GM19372 (cell line): ENCODE results near the gene MCTP2.

Source experiments
- ATAC-seq: cut with Tn5 transposase; IDR thresholded peaks from one replicate; pipeline ENCODE4 v1.9.1; 2021; ENCODE audit warnings: mild to moderate bottlenecking, low read depth, moderate library complexity; ENCODE audit not compliant: unreplicated experiment

Gene MCTP2

DNA sequence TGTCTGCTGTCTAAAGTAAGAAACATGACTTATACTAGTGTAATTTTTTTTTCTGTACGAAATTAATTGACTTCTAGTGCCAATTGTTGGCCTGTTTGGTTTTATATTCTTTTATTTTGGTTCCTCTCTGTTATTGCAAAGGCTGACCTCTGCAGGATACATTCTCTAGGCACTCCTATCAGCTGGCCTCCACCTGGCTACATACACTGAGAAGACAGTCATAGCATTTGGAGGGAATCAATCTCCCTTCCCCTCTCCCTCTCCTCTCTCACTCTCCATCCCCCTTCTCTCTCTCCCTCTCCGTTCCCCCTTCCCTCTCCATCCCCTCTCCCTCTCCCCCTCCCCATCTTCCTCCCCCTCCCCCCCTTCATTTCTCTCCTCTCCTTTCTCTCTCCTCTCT, 116.7 kb downstream of the MCTP2 start:
- no peak for ATAC-seq

DNA sequence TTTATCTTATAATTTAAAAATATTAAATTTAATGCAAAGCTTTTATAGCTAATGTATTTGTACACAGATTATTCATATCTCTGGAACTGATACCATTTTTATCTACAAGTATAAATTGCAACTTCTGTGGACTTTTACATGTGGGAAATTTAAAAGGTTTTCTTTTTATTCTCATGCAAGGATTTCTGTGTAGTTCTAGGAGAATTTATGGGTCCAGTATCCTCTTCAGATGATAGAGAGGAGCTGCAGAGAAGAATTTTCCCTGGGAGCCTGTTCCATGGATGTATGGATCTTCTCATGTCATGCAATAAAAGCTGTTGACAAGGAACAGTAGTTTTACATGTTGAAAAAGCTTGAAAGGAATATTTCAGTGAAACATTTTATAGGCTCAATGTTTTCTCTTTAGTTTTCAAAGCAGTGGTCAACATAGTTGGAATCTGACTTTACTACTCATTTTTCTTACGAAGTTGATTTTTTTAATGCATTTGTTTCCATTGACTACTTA, 119.7 kb downstream of the MCTP2 start:
- ATAC-seq, result no peak

DNA sequence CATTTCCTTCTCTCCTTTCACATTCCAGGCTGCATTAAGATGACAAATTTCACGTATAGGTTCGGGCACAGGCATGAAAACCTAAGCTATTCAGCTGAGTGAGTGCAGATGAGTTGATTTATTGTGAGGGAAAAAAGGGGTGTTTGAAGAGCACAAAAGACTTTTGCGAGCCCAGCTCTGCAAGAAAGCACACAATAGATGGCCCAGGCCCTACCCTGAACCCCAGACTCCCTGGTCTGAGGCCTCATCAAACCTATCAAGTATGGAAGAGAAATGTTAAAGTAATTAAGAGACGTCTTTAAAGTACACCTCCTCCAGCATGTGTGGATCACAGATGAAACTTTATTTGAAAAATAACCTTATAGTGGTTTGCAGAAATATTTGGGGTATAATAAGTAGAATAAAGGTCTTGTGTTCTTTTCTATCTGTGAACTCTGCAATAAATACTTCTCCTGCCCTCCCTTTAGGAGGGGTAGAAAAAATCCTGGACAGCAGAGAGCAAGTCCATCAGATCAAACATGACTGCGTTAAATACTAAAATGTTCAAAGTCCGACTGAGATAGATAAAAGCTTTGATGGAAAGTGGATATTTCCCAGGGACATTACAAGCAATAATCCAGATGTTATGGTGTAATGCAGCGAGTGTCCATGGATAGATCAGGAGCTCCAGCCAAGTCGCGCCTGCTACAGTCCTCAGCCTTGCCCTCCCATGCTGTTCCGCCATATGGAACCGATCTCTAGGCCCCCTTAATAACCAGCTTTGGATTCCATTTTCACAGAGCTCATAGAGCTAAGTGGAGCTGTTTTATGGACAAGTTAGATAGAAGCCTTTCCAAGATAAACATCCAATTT, 121.5 kb downstream of the MCTP2 start:
- no peak for ATAC-seq

DNA sequence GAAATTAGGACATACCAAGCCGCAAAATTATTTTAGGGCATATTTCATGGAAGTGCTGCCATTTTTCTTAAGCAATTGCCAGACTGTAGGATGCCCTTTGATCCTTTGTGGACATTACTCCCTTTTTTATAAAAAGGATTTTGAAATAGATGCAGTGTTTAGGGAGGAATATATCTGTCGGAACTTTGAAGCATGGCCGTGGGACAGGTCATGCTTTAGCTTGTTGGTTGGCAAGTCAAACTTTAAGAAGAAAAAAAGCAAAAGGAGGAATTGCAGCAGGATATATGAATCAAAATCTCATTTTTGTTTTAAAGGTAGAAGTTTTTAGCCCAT, 122.1 kb downstream of the MCTP2 start:
- ATAC-seq, result no peak

DNA sequence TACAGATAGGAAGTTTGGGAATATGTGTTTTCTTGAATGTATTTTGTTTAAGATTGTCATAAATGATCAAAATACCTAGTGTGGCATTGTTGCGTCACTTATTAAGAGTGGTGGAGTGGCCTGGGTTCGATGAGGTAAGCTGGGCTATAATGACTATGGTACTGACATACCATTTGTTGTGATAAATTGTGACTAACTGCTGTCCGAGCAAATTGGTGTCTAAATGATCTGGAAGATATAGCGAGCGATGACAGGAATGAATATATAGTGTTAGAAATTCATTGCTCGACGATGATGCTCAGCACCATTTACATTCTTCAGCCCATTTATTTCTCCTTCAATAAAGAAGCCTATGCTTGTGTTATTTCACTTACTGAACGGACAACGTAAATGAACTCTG, 123.3 kb downstream of the MCTP2 start:
- no peak for ATAC-seq

DNA sequence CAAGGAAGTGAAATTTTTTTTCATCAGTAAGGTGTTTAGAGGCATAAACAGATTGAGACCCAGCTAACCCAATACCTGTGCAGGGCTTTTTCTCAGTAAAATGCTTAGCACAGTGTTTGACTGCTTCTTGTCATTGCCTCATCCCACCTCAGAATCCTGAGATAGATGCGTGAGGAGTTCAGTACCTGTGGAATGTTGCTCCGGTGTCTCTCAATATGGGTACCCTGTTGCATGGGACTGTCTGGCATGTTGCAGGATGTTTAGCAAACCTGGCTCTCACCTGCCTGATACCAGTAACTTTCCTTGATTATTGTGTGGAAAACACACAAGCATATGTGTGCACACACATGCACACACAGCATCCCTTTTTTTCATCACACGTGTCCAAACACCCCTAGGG, 128.4 kb downstream of the MCTP2 start:
- no peak for ATAC-seq

DNA sequence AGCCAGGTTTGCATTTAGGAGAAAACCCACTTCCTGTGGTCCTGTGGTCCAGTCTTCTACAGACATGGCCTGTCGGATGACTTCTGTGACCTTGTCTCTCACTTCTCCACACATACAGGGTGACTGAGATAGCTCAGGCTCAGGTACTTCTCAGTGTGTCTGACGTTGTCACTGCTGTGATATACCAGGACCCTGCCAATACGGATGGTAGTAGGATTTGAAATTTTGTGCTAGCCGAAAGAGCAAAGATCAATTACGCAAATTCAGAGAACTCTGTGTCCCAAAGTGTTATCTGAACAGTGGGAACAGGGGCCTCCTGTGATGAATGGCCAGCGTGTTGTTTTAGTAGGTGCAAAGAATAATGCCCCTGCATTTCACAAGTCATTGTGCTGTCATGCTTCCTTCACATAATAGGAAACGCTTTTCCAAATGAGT, 128.9 kb downstream of the MCTP2 start:
- ATAC-seq, result no peak

DNA sequence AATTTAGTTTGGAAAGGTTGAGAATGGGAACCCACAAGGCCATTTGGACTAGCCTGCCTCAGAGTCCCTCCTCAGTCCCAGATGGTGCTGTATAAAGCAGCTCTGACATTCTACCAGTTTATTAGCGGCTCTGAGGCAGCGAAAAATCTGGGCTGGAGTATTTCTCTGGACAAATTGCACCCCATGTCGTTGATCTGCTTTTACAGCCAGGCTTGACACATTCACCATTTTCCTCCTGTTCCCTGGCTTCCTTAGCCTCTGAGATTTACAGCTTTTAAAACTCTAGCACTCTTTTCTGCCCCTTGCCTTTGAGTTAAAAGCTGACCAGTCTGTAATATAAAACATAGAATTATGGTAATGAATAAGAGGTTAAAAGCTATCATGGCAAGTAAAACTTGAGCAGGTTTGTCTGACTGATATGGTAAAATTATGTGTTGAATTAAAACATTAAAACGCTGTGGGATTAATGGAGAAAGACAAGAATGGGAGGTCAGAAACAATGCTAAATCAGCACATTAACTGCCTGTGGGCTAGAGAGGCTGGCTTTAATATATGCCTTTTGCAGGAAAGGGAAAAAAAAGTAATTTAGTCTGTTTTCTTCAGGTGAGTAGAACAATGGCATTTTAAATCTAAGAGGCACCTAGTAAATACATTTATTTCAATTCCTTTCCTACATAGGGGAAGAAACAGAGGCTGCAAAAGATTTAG, 131.2 kb downstream of the MCTP2 start:
- no peak for ATAC-seq

DNA sequence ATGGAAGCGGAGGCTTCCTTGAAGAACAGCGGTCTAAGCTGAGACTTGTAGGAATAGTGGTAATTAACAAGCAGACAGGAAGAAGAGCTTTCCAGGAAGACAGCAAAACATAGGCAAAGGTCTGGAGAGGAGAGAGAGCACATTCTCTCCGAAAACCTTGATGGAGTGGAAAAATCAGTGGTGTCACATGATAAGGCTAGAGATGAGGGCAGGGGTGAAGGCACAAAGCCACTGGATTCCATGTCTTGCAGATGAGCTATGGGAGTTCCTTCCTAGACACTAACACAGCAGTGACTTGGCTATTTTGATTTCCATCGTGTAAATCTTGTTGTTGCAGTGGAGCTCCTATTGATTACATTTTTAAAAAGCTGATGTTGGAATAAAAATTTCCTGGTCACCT, 132.0 kb downstream of the MCTP2 start:
- no peak for ATAC-seq

DNA sequence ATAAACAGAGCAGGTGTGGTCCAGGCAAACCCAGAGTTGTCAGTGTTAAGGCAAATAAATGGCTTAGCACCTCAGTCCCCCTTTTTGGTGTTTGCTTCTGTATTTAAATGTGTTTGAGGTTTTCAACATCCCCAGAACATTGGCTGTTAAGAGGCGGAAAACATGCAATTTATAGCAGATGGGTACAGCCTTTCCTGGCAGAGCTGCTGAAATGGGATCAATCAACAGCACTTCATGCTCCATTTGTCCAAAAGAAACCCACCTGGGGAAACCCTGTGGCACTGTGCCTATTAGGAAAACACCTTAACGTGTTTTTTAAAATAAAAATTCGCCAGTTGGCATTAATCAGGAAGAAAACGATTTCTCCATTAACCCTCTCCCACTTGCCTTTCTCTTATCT, 135.4 kb downstream of the MCTP2 start:
- no peak for ATAC-seq

DNA sequence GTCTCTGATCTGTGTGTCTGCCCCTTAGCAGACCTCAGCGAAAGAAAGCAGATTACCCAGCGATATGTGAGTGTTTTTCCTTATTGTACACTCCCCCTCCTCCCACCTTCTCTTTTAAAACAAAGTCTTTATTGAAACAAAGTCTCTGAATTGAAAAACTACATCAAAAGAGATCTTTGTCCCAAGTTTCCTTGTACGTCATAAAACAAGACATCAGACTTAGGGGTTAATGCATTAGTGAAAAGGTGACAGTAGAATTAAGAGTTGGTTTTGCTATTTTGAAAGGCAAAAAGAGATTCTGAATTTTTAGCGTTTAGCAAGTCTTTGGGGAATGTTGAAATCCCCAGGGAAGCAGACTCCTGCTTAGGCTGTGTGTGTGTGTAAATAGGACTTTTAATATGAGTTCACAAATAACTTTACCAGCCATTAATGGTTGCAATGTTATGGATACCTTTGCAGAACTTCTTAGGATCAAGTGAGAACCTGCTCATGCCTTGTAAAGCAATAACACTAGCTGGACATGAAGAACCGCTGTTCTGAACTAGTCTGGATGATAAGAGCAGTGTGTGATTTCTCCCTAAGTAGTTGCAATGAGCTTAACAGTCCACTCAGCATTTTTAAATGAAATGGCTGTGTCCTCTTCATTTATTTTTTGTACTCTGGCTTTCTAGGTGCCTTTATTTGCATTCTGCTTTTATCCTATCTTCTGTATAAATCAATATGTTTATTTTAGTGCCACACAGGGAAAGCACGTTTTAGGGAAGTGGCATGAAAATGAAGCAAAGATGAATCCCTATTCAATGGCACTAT, 136.6 kb downstream of the MCTP2 start:
- no peak for ATAC-seq

DNA sequence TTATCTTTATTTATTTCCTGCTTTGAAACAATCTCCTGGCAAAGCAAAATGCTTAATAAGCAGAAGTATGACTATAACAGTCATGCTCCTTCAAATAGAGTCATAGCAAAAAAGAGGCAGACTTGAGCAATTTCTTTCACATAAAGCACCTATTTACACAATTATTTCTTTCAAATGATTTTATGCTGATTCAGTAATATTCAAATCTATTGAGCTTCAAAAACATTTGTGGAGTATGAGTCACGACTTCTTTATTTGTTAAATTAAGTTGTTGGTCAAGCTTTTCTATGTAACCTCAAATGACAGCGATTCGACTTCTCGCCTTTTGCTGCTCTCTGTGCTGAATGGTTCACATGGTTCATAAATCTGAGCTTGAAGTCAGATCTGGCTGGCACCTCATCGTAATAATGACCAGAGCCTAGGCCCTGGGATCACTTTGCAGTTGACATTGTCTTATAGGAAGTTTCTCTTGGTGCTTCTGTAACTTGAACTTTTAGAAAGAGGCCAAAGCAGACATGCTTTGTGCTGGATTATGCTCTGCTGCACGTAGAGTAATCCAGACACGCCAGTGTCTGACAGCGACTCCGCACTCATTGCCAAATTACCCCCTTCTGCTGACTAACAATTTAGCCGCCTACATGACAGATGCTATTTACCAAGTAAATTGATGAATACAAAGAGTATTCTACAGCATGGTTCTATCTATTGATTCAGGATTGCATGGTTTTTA, 139.0 kb downstream of the MCTP2 start:
- ATAC-seq, result no peak

DNA sequence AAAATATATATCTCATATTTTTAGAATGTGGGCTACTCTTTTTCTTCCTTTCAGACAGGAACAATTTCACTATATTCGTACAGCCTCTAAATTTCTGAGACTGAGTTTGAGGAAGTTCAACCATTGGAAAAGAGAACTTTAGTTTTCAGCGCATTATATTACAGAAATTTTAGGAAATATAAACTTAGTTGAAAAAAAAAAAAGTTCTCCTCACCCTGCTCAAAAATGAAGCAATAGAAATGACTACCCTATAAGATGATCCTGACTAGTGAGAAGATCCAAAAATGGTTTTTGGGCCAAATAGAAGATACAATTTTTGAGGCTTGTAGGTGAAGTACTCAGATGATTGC, 139.6 kb downstream of the MCTP2 start:
- no peak for ATAC-seq

DNA sequence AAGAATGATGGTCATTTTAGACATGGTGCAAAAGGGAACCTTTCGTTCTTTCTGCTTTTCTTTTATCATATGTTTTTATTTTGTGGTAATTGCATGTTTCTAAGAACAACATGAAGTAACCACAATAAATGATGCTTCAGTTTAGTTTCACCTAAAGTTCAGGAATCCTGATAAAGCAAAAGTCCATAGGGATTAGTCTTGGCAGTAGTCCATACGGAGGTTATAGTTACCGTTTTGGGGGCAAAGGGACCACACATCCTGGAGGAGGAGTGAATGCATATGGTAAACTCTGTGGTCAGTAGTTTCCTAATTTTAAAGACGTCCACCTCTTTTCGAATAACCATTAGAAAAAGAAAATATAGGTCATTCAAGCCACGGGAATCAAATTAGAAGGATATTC, 141.5 kb downstream of the MCTP2 start:
- ATAC-seq, result no peak

DNA sequence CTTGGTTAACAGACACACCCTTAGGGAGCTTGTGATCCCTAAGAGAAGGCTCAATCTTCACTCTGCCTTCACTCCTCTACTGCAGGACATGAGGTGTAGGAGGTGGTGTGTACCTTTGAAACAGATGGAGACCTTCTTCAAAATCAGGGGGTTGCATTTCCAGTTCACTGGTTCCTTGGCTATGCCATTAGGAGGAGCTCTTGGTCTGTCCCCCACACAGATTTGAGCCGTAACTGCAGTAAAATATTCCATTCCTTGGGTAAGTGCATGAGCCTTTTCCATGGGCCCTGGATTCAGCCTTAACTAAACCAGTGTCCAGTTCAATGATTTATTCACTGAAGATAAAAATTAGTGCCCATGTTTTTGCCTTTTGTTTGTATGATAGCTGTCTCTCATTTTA, 144.6 kb downstream of the MCTP2 start:
- no peak for ATAC-seq

DNA sequence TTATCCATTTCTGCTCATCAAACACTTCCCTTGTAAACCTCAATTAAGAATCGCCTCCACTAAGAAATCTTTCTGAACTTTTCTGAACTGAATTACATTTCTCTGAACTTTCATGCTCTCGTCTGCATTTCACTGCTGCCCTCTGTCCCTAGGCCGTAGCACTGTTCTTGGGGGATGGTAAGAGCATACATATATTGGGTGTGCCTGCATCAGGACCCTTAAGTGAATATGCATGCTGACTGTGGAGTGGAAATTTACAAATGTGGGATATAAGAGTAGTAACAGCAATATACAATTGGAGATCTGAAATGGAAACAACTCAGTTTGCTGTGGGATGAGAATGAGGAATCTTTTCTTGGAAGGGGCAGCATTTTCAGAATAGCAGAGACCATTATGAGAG, 148.6 kb downstream of the MCTP2 start:
- ATAC-seq, result no peak

DNA sequence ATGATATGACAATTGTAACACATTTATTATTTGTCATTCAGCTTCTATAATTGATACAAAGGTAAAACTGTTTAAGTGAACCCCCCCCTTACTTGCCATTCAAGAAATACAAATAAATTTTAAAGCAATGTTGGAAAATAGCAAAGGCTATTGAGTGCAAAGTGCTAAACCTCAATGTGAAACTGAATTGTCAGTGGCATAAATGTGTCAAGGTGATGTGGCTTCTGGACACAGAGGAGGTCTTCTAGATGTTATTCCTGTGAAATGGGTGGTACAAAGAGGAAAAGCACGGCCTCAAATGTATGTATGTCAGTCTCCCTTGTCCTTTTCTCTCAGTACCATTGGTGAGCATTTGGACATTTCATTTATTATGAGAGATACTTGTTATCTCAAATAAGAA, 149.4 kb downstream of the MCTP2 start:
- ATAC-seq, result no peak

DNA sequence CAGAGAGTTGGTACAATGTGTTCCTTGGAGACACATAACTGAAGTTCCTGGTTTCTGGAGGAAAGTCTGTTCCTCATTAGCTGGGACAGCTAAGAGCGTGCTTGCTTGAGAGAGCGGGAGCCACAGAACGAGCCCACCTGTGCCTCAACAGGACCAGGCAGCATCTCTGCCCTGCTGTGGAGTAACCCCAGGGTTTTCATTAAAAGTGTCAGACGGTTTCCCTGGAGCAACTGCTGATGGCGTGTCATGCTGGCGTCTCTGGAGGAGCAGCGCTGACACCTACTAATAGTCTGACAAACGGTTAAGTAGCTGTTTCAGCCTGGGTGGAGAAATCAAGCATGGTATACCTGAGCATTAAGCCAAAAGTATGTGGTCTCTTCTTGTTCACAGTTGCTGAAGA, 150.0 kb downstream of the MCTP2 start:
- ATAC-seq, result no peak

DNA sequence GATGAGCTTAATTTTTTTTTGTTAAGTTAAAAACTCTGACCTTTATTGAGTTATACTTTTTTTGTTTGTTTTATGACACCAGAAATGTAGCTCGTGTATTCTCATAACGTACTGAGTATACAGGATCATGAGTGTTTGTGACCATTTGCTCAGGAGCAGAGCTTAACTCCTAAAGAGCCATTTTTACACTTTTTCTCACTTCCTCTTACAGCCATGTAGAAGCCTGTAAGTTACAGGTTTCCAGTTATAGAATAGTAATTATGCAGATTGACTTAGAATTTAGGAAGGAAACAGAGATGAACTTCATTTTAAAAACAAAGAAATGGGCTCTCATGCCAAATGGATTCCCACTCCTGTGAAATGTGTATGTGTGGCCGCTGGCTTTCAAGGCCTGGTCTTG, 151.7 kb downstream of the MCTP2 start:
- no peak for ATAC-seq

DNA sequence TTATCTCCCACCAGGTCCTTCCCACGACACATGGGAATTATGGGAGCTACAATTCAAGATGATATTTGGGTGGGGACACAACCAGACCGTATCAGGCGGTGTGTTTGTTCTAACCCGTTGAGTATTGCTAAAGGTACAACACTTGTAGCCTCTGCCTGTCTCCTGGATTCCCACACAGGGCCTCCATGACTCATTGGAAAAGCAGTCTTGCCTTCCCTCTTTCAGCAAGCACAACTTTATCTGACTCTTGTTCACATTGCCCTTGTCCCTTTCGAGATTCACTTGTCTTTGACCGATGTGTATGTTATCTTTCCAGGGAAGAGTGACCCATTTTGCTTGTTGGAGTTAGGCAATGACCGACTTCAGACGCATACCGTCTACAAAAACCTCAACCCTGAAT, 152.3 kb downstream of the MCTP2 start:
- ATAC-seq, result no peak

DNA sequence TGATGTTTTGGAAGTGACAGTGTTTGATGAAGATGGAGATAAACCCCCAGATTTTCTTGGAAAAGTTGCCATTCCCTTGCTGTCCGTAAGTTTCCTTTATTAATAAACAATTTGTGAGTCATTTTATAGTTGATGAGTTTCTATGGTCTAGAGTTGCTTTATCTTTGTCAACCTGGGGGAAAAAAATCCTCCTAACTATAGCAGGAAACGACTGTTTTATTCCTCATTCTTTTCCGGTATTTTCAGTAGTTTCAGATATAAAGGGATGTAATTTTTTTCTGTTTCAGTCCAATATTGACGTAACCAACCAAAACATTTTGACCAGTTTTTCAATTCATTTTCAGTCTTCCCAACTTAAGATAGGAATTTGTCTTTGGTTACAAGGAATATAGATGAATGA, 154.1 kb downstream of the MCTP2 start:
- ATAC-seq, result no peak
